ENCODE measurements around the gene CENATAC.

Gene CENATAC

DNA sequence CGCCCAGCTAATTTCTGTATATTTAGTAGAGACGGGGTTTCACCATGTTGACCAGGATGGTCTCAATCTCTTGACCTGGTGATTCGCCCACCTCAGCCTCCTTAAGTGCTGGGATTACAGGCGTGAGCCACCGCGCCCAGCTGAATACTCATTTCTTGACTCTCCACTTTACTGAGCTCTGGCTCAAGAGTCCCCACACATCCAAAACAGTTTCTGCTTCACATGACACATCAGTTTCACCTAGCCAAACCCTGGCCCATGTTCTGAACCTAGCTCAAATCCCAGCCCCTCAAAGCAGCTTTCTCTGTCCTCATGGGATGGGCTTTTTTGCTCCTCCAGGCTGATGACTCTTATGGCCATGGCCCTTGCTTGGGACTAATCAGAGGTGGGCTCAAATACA is 49.3 kb downstream of the CENATAC start:
- no peak overlapping the region for H3K4me3 ChIP-seq (ENCODE audit: low read depth, low read length)
- TF ChIP-seq CTCF (IDR thresholded peaks at IDR 0.05; ENCODE audit: borderline replicate concordance, insufficient read depth, low read depth, low read length), result no peak

- no peak for TF ChIP-seq CTCF (IDR thresholded peaks at IDR 0.05; ENCODE audit: borderline replicate concordance, insufficient read depth, low read depth, low read length)
- H3K4me3 ChIP-seq (ENCODE audit: low read depth, low read length), result no peak overlapping the region
Observed at GRCh38 chr11:119048644-119049043, 50.7 kb downstream of the CENATAC start.

DNA sequence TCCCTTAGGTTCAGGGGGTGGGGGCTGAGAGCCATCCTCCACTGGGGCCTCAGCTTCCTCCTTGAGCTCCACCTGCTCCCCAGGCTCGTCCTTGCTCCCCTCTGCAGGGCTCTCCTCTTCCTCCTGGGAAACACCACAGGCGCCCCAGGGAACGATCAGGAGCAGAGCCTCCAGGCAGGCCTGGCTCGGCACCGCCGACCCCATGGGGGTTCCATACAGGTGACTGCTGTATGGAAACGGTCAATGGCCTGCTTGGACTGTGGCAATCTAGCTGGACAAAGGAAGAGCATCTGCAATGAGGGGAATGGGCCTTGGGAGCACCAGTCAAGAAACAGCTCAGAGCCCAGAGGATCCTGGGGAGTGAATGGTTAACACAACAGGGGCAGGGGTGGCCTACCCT is 51.1 kb downstream of the CENATAC start:
- TF ChIP-seq CTCF (IDR thresholded peaks at IDR 0.05; ENCODE audit: borderline replicate concordance, insufficient read depth, low read depth, low read length), result no peak
- H3K4me3 ChIP-seq (ENCODE audit: low read depth, low read length), result no peak overlapping the region

DNA sequence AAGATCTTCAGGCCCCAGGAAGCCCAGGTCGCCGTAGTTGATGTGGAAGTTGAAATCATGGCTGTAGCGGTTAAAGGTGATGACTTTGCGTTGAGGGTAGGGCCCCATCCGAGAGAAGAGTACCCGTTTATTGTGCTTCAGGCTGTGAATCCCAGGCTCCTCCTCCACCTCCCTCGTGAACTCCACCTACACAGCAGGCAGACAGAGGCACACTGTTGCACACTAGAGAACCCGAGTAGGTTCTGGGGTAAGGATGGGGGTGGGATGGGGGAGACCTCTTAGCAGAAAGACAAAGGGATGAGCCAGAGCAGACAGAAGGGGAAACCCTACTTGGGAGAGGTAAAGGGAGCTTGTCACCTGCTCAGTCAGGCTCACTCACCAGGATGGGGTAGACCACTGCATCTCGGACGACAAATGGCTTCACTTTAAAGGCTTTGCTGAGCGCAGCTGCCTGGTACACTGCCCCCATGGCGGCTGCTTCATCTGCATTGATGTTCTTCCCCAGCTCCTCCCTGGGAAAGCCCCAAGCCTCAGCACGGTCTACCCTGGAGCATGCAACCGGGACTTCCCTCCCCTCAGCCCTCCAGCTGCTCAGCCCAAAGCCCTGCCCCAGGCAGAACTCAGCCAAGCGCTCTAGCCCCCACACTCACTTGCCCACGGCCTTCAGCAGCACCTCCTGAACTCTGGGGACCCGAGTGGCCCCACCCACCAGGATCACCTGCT is 53.7 kb downstream of the CENATAC start:
- H3K4me3 ChIP-seq (ENCODE audit: low read depth, low read length), result peak overlapping the region; percentile 41

GRCh38 chr11:119052163-119052814 is 54.4 kb downstream of the CENATAC start:
- no peak for TF ChIP-seq CTCF (IDR thresholded peaks at IDR 0.05; ENCODE audit: borderline replicate concordance, insufficient read depth, low read depth, low read length)
- no peak overlapping the region for H3K4me3 ChIP-seq (ENCODE audit: low read depth, low read length)

More for the DNA sequence above, 53.7 kb downstream of the CENATAC start:
- no peak for TF ChIP-seq CTCF (IDR thresholded peaks at IDR 0.05; ENCODE audit: borderline replicate concordance, insufficient read depth, low read depth, low read length)

DNA sequence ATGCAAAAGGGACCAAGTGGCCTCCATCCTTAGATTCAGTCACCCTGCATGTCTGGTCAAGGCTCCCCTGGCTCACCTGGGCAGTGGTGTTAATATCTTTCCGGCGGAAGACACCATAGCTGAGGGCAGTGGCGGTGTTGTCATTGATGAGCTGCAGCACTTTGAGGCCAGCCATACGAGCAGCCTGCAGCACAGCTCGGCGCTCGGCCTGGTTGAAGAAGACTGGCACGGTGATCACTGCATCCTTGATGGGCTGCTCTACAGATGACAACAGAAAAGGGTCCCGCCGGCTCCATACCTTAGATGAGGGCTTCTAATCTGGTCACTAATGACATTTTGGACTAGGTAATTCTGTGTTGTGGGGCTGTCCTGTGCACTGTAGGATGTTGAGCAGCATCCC is 56.5 kb downstream of the CENATAC start:
- no peak for TF ChIP-seq CTCF (IDR thresholded peaks at IDR 0.05; ENCODE audit: borderline replicate concordance, insufficient read depth, low read depth, low read length)
- no peak overlapping the region for H3K4me3 ChIP-seq (ENCODE audit: low read depth, low read length)

GRCh38 chr11:119055901-119056300 is 58.0 kb downstream of the CENATAC start:
- peak overlapping the region; percentile 91 for H3K4me3 ChIP-seq (ENCODE audit: low read depth, low read length)
- peak; percentile 7; the same call in 1 of the 2 replicates for TF ChIP-seq CTCF (IDR thresholded peaks at IDR 0.05; ENCODE audit: borderline replicate concordance, insufficient read depth, low read depth, low read length)
